ENCODE data around the gene SKAP2. TPM values are rescaled to one million over a fixed set of nuclear protein-coding genes. Genes with fewer than 3 reads are reported as not detected.

Gene SKAP2
- total and polyA plus RNA-seq, 2 of the 4 experiments (the other 2 are of a cell fraction), result 5.7 to 7.4 TPM

GRCh38 chr7:26631601-26632000 lies 232.8 kb downstream of the SKAP2 start:
- Histone ChIP-seq H3K23ac (ENCODE audit: low read depth, low read length) (no peak overlapping the region), H3K9me1 (ENCODE audit: insufficient read depth, low read length) (no peaks in the 10 kb centered on the region), H3K14ac (replicated peaks; ENCODE audit: low read depth, low read length) (no peak overlapping the region), H2BK20ac (ENCODE audit: low read depth, low read length) (no peak overlapping the region), H2AFZ (replicated peaks; ENCODE audit: low read length, poor library complexity) (no peak overlapping the region), H2BK120ac (ENCODE audit: low read depth, low read length) (no peak overlapping the region), H4K20me1 (ENCODE audit: insufficient read depth, low read length) (no peaks in the 10 kb centered on the region), H3K9ac (ENCODE audit: low read depth, low read length) (no peak overlapping the region), H3K4me1 (ENCODE audit: control insufficient read depth, insufficient read depth, low read length) (no peaks in the 10 kb centered on the region), H2AK5ac (ENCODE audit: low read depth, low read length) (no peak overlapping the region), H3K56ac (ENCODE audit: extremely low read depth, insufficient read depth, low read length) (no peak overlapping the region), H2BK15ac (ENCODE audit: low read depth, low read length) (no peak overlapping the region), H3K4ac (ENCODE audit: low read depth, low read length) (no peak overlapping the region), H3K4me2 (ENCODE audit: low read depth, low read length) (no peak overlapping the region), H3K27me3 (ENCODE audit: control insufficient read depth, insufficient read depth, low read length) (peaks cover 6% of the 10 kb centered on the region), H4K91ac (ENCODE audit: insufficient read depth, low read depth, low read length) (no peak overlapping the region), H3K27ac (ENCODE audit: insufficient read depth, low read length) (no peak overlapping the region), H3K4me3 (ENCODE audit: insufficient read depth, low read depth, low read length) (no peak overlapping the region), H2BK5ac (ENCODE audit: low read depth, low read length, poor library complexity, severe bottlenecking) (no peak overlapping the region), H3K18ac (ENCODE audit: low read depth, low read length) (no peak overlapping the region), H3K9me3 (ENCODE audit: control insufficient read depth, insufficient read depth, low read length) (no peaks in the 10 kb centered on the region), H4K5ac (ENCODE audit: low read depth, low read length) (no peak overlapping the region), H4K8ac (ENCODE audit: low read depth in 2 of 2, low read length in 2 of 2) (no peak overlapping the region), H3K36me3 (ENCODE audit: control insufficient read depth, insufficient read depth, low read length) (no peaks in the 10 kb centered on the region), H3K79me1 (ENCODE audit: low read depth in 1 of 2, low read length in 2 of 2) (no peaks in the 10 kb centered on the region), H2AK9ac (replicated peaks; ENCODE audit: low read depth, low read length, poor library complexity) (no peak overlapping the region)
- POLR2A ChIA-PET (ENCODE audit: unreplicated experiment), result interaction anchor here (0.7 kb wide), 1 partner anchor 35 kb away, joined by 4 read pairs; no protein-coding TSS in a partner anchor
- BruUV-seq (replicated peaks), result no TSS peak
- DNase-seq (no peak), ATAC-seq (ENCODE audit: low read depth) (no peak)
- 79% methylated on average over 5 of the region's 6 CpGs; no CpG with 5 or more reads in 1 of the 2 experiments for WGBS, 2 experiments (ENCODE audit: extremely low coverage in 2 of 2, insufficient read length in 1 of 2)
- CTCF ChIA-PET, result no interaction called here
- intact Hi-C loops (cut with micrococcal nuclease) (no loop called here), dilution Hi-C loops (cut with HindIII; ENCODE audit: low sequenced_read_pairs, unreplicated experiment) (no loop called here), in situ Hi-C loops (cut with MboI; ENCODE audit: low sequenced_read_pairs) (no loop called here)
- TF ChIP-seq POLR2A (IDR thresholded peaks at IDR 0.05; ENCODE audit: low read depth, low read length) (no peak), RCOR1 (IDR thresholded peaks at IDR 0.05; ENCODE audit: insufficient replicate concordance, low read length) (no peak), CEBPB (IDR thresholded peaks at IDR 0.05; ENCODE audit: low read depth, low read length) (no peak), BHLHE40 (IDR thresholded peaks at IDR 0.05; ENCODE audit: low read depth, low read length) (no peak), SMC3 (IDR thresholded peaks at IDR 0.05; ENCODE audit: low read depth, low read length) (no peak), FOS (IDR thresholded peaks at IDR 0.05; ENCODE audit: low read depth, low read length) (no peak), CHD1 (IDR thresholded peaks at IDR 0.05; ENCODE audit: low read depth, low read length) (no peak), NFE2L2 (IDR thresholded peaks at IDR 0.05; ENCODE audit: low read depth, low read length) (no peak), MAZ (IDR thresholded peaks at IDR 0.05; ENCODE audit: borderline replicate concordance, low read depth, low read length) (no peak), MAFK (IDR thresholded peaks at IDR 0.05; ENCODE audit: low read depth, low read length) (no peak)
- TF ChIP-seq, protein P1, sequence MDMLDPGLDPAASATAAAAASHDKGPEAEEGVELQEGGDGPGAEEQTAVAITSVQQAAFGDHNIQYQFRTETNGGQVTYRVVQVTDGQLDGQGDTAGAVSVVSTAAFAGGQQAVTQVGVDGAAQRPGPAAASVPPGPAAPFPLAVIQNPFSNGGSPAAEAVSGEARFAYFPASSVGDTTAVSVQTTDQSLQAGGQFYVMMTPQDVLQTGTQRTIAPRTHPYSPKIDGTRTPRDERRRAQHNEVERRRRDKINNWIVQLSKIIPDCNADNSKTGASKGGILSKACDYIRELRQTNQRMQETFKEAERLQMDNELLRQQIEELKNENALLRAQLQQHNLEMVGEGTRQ (IDR thresholded peaks at IDR 0.05; ENCODE audit: low read depth, low read length), result no peak
- TF ChIP-seq, protein P2, sequence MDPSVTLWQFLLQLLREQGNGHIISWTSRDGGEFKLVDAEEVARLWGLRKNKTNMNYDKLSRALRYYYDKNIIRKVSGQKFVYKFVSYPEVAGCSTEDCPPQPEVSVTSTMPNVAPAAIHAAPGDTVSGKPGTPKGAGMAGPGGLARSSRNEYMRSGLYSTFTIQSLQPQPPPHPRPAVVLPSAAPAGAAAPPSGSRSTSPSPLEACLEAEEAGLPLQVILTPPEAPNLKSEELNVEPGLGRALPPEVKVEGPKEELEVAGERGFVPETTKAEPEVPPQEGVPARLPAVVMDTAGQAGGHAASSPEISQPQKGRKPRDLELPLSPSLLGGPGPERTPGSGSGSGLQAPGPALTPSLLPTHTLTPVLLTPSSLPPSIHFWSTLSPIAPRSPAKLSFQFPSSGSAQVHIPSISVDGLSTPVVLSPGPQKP (IDR thresholded peaks at IDR 0.05; ENCODE audit: borderline replicate concordance, low read depth, low read length), result no peak
